HEK293T (cell line): Measurements from ENCODE around the gene TSC2.
"Not testable (repeated sequence)": the region's sequence is repeated elsewhere in the genome, so short reads cannot be mapped to it uniquely, and the experiment has no call there.

Experiments
- BHLHE40 ChIP-seq: fragments of 450-650 bp; IDR thresholded peaks from 2 replicates; pipeline ENCODE4 v1.6.1; 2016; ENCODE audit warnings: mild to moderate bottlenecking, moderate library complexity, borderline replicate concordance
- ELF4 ChIP-seq: fragments of 450-650 bp; IDR thresholded peaks from 2 replicates; pipeline ENCODE4 v1.6.1; 2017; ENCODE audit warnings: antibody characterized with exemption
- FOXA1 ChIP-seq: fragments of 450-650 bp; IDR thresholded peaks from 2 replicates; pipeline ENCODE4 v1.6.1; 2016; ENCODE audit warnings: mild to moderate bottlenecking
- FOXK2 ChIP-seq: fragments of 450-650 bp; IDR thresholded peaks from 2 replicates; pipeline ENCODE4 v1.6.1; 2016; ENCODE audit warnings: mild to moderate bottlenecking
- FOXM1 ChIP-seq: fragments of 450-650 bp; IDR thresholded peaks from 2 replicates; pipeline ENCODE4 v1.6.1; 2017; ENCODE audit warnings: mild to moderate bottlenecking, borderline replicate concordance
- LEF1 ChIP-seq: fragments of 450-650 bp; IDR thresholded peaks from 2 replicates; pipeline ENCODE4 v1.6.1; 2017; ENCODE audit warnings: mild to moderate bottlenecking, borderline replicate concordance
- SP1 ChIP-seq: fragments of 450-650 bp; IDR thresholded peaks from 2 replicates; pipeline ENCODE4 v1.6.1; 2017
- SUZ12 ChIP-seq: fragments of 450-650 bp; IDR thresholded peaks from 2 replicates; pipeline ENCODE4 v1.6.1; 2016; ENCODE audit warnings: mild to moderate bottlenecking
- TF ChIP-seq, protein P1 (sequence below): fragments of 450-650 bp; IDR thresholded peaks from 2 replicates; pipeline ENCODE4 v1.6.1; 2016

DNA sequence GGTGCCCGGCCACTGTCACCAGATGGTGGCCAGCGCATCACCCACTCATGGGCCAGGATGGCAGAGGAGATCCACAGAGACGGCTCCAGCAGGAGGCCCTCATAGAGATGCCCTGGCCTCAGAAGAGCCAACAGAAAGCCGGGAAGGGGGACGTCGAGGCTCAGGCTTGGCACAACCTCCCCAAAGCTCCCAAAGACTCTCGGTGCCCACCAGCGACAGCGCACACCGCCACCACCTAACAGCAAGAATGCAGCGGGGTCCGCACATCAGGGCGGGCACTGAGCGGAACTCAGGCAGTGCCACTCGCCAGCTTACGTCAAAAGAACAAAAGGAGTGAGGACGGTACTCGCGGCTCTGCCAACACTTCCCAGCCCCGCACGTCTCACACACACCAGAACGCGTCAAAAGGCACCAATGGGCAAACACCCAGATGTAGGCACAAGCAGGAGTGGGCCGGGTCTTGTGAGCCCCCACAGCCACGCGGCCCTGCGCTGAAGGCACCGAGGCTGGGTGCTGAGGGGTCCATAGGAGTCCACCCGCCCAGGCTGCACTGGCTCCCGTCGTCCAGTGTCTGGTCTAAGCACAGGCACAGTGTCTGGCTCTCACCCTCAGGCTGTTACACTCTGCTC is 79.3 kb downstream of the TSC2 start:
- TF ChIP-seq FOXA1, FOXK2, SUZ12, SP1, BHLHE40, ELF4, LEF1, FOXM1: not testable (repeated sequence)
- TF ChIP-seq, protein P1, sequence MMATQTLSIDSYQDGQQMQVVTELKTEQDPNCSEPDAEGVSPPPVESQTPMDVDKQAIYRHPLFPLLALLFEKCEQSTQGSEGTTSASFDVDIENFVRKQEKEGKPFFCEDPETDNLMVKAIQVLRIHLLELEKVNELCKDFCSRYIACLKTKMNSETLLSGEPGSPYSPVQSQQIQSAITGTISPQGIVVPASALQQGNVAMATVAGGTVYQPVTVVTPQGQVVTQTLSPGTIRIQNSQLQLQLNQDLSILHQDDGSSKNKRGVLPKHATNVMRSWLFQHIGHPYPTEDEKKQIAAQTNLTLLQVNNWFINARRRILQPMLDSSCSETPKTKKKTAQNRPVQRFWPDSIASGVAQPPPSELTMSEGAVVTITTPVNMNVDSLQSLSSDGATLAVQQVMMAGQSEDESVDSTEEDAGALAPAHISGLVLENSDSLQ: not testable (repeated sequence)
